Adipocyte (in vitro differentiated cells): Measurements from ENCODE around the gene ADAMTS4.
A peak's percentile ranks its signal among the peaks of the same experiment; 100 is the strongest.

Experiments
- DNase-seq: peaks from one replicate; pipeline ENCODE4 v3.0.0-alpha.2; 2015; ENCODE audit warnings: low read depth
- H3K27me3 ChIP-seq: replicated peaks from 2 replicates; pipeline ENCODE4 v1.7.0; 2013; ENCODE audit warnings: mild to moderate bottlenecking, low read length, moderate library complexity; ENCODE audit not compliant: control insufficient read depth, insufficient read depth
- H3K36me3 ChIP-seq: 2 replicates; pipeline ENCODE4 v1.7.0; 2013; ENCODE audit warnings: low read length, mild to moderate bottlenecking, moderate library complexity; ENCODE audit not compliant: control insufficient read depth, insufficient read depth, severe bottlenecking
- H3K4me1 ChIP-seq: 2 replicates; pipeline ENCODE4 v1.7.0; 2013; ENCODE audit warnings: mild to moderate bottlenecking, low read length, moderate library complexity; ENCODE audit not compliant: control insufficient read depth, insufficient read depth
- H3K4me3 ChIP-seq: 2 replicates; pipeline ENCODE4 v1.7.0; 2013; ENCODE audit warnings: mild to moderate bottlenecking, low read length, moderate library complexity
- H3K9ac ChIP-seq: 2 replicates; pipeline ENCODE4 v1.7.0; 2013; ENCODE audit warnings: mild to moderate bottlenecking, low read length, moderate library complexity
- H3K9me3 ChIP-seq: 2 replicates; pipeline ENCODE4 v1.7.0; 2013; ENCODE audit warnings: mild to moderate bottlenecking, low read length, moderate library complexity; ENCODE audit not compliant: control insufficient read depth

The ADAMTS4 gene

GRCh38 chr1:161176468-161177111 lies 22.3 kb downstream of the ADAMTS4 start:
- Histone ChIP-seq H3K9me3 (no peaks in the 10 kb centered on the region), H3K27me3 (no peaks in the 10 kb centered on the region), H3K36me3 (peaks cover 32% of the 10 kb centered on the region), H3K4me1 (peaks cover 42% of the 10 kb centered on the region), H3K9ac (peak overlapping the region; percentile 94), H3K4me3 (peak overlapping the region; percentile 92)
- DNase-seq = no peak

GRCh38 chr1:161175771-161176453 lies 22.9 kb downstream of the ADAMTS4 start:
- Histone ChIP-seq H3K27me3 (no peaks in the 10 kb centered on the region), H3K36me3 (peaks cover 39% of the 10 kb centered on the region), H3K9me3 (no peaks in the 10 kb centered on the region), H3K4me3 (peak overlapping the region; percentile 92), H3K4me1 (peaks cover 42% of the 10 kb centered on the region), H3K9ac (peak overlapping the region; percentile 94)
- DNase-seq = no peak

DNA sequence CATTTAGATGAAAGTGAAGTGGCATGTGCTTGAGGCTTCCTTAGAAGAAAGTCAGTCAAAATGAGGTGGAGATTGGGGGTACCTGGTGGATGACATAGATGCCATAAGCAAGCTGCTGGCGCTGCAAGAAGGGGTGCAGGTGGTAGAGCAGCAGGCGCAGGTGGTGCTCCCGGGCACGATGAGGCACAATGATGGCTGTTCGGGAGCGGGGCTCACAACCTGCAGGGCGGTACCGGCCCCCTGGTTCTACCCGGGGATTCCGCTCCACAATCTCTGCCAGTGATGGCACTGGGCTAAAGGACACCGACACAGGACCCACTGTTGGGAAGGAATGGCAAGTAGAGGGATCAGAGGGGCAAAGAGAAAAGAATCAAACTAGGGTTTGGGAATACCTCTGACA lies 23.9 kb downstream of the ADAMTS4 start:
- no peak overlapping the region for H3K4me3 ChIP-seq
- no peak overlapping the region for H3K9ac ChIP-seq
- H3K27me3 ChIP-seq = no peaks in the 10 kb centered on the region
- H3K9me3 ChIP-seq = no peaks in the 10 kb centered on the region
- peaks cover 42% of the 10 kb centered on the region for H3K4me1 ChIP-seq
- peaks cover 46% of the 10 kb centered on the region for H3K36me3 ChIP-seq
- DNase-seq = no peak

DNA sequence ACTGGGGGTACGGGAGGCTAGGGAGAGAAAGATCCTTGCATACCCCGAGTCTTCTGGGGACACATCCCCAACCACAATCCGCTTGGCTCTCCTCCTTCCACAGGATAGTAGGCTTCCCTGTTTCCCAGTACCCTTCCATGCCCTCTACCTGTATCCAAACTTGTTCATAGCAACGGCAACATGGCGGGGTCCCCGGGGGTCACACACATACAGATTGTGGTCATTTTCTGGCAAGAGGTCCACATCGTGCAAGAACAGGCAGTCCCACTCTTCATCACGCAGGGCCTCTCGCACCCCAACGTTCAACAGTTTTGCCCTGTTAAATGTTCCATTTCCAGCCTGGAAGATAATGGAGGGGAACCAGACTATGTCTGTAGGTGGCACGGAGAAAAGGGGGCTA lies 25.1 kb downstream of the ADAMTS4 start:
- Histone ChIP-seq H3K36me3 (peaks cover 55% of the 10 kb centered on the region), H3K9me3 (no peaks in the 10 kb centered on the region), H3K27me3 (no peaks in the 10 kb centered on the region), H3K4me3 (peak overlapping the region; percentile 0), H3K9ac (peak overlapping the region; percentile 2), H3K4me1 (peaks cover 42% of the 10 kb centered on the region)
- DNase-seq = no peak

DNA sequence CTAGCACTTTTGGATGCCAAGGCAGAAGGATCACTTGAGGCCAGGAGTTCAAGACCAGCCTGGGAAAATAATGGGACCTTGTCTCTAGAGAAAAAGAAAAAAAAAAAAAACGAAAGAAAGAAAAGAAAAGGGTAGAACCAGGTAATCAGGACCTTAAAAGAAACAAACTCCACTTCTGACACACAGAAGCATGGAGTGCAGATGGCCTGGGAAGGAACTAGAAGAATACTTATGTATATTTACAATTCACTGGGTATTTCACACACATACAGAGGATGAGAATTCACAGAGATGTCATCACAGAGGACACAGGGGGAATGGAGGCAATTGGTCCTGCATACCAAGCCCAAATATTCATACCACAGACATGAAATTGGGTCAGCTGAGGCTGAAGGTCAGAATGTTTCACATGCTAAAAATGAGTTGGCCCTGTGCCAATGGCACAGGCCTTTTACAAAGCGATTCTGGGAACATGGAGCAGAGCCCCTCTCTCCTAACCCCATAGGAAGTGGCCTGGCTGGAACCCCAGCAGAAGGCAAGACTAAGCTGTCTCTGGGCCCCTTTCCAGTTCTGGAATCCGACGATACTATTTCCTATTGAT lies 26.0 kb downstream of the ADAMTS4 start:
- peak; percentile 87 for DNase-seq
- H3K9me3 ChIP-seq = no peaks in the 10 kb centered on the region
- peaks cover 40% of the 10 kb centered on the region for H3K4me1 ChIP-seq
- H3K9ac ChIP-seq = peak overlapping the region; percentile 69
- H3K27me3 ChIP-seq = no peaks in the 10 kb centered on the region
- peaks cover 55% of the 10 kb centered on the region for H3K36me3 ChIP-seq
- H3K4me3 ChIP-seq = peak overlapping the region; percentile 35

DNA sequence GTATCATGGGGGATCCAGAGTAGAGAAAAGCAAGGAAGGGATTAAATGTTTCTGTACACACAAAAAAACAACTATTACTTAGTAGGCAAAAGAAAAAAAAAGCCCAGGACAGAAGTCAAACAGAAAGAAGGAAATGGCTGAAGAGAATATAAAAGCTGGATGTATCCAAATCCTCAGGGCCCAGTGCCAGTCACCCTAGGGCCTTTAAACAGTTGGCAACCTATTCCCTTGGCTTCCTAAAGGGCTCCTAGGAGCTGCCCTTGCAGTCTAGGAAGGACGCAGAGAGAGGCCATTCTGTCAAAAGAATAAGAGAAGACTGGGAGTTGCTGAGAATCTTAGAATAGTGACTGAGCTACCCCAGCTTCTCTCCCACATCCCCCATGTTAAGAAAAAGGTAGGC lies 26.5 kb downstream of the ADAMTS4 start:
- H3K9ac ChIP-seq = peak overlapping the region; percentile 69
- DNase-seq = no peak
- no peaks in the 10 kb centered on the region for H3K9me3 ChIP-seq
- peak overlapping the region; percentile 35 for H3K4me3 ChIP-seq
- no peaks in the 10 kb centered on the region for H3K27me3 ChIP-seq
- H3K4me1 ChIP-seq = peaks cover 36% of the 10 kb centered on the region
- peaks cover 55% of the 10 kb centered on the region for H3K36me3 ChIP-seq

GRCh38 chr1:161171696-161172095 lies 27.2 kb downstream of the ADAMTS4 start:
- peaks cover 42% of the 10 kb centered on the region for H3K4me1 ChIP-seq
- H3K4me3 ChIP-seq = no peak overlapping the region
- peak overlapping the region; percentile 69 for H3K9ac ChIP-seq
- H3K9me3 ChIP-seq = no peaks in the 10 kb centered on the region
- H3K36me3 ChIP-seq = peaks cover 55% of the 10 kb centered on the region
- DNase-seq = no peak
- no peaks in the 10 kb centered on the region for H3K27me3 ChIP-seq

GRCh38 chr1:161171191-161171590 lies 27.7 kb downstream of the ADAMTS4 start:
- DNase-seq = no peak
- peak overlapping the region; percentile 69 for H3K9ac ChIP-seq
- H3K9me3 ChIP-seq = no peaks in the 10 kb centered on the region
- H3K4me3 ChIP-seq = no peak overlapping the region
- H3K36me3 ChIP-seq = peaks cover 55% of the 10 kb centered on the region
- H3K4me1 ChIP-seq = peaks cover 37% of the 10 kb centered on the region
- no peaks in the 10 kb centered on the region for H3K27me3 ChIP-seq

GRCh38 chr1:161168906-161169305 lies 29.9 kb downstream of the ADAMTS4 start:
- DNase-seq = no peak
- no peak overlapping the region for H3K9ac ChIP-seq
- H3K27me3 ChIP-seq = no peaks in the 10 kb centered on the region
- peaks cover 44% of the 10 kb centered on the region for H3K36me3 ChIP-seq
- H3K4me3 ChIP-seq = no peak overlapping the region
- peaks cover 38% of the 10 kb centered on the region for H3K4me1 ChIP-seq
- H3K9me3 ChIP-seq = no peaks in the 10 kb centered on the region

DNA sequence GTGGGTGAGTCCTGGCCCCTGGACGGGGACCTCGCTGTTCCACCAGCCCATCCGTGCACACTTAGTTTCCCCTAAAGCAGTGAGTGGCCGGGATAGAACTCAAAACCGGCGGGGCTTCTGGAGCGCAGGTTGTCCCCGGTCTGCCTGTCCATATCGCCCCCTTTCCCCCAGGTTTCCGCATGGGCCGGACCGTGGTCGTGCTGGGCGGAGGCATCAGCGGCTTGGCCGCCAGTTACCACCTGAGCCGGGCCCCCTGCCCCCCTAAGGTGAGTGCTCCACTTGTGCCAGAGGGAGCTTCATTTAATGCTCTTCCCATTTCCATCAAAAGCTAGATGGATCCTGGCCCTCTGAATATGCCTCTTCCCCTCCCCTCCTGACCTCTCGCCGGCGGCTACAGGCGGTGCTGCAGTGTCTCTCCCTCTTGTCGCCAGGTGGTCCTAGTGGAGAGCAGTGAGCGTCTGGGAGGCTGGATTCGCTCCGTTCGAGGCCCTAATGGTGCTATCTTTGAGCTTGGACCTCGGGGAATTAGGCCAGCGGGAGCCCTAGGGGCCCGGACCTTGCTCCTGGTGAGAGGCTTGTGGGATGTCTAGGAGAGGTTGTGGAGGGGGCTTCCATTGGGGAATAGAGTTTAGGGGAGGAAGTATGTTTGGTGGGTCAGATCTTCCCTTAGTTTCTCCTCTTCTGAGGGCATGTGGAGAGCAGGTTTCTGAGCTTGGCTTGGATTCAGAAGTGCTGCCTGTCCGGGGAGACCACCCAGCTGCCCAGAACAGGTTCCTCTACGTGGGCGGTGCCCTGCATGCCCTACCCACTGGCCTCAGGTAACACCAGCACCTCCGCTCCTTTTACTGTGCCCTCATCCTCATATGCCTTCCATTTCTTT lies 31.9 kb downstream of the ADAMTS4 start:
- H3K4me1 ChIP-seq = peaks cover 18% of the 10 kb centered on the region
- H3K4me3 ChIP-seq = peak overlapping the region; percentile 93
- H3K36me3 ChIP-seq = peaks cover 50% of the 10 kb centered on the region
- peak overlapping the region; percentile 91 for H3K9ac ChIP-seq
- no peaks in the 10 kb centered on the region for H3K27me3 ChIP-seq
- peak; percentile 33 for DNase-seq
- no peaks in the 10 kb centered on the region for H3K9me3 ChIP-seq
